SU-DHL-6 (cell line): Measurements from ENCODE around the gene SRRM3.

Experiments used
- H2AFZ ChIP-seq: fragments of 200-600 bp; sonication (generic); 2 replicates; pipeline ENCODE4 v1.6.1; 2014; ENCODE audit warnings: low read depth, mild to moderate bottlenecking, moderate library complexity, mixed read lengths, antibody characterized with exemption, low read length; ENCODE audit not compliant: severe bottlenecking
- H3F3A ChIP-seq: fragments of 200-600 bp; shearing (Covaris generic); 2 replicates; pipeline ENCODE4 v1.6.0; 2016; ENCODE audit warnings: antibody characterized with exemption, mild to moderate bottlenecking; ENCODE audit not compliant: insufficient read depth
- H3K27ac ChIP-seq: fragments of 200-600 bp; sonication (generic); 2 replicates; pipeline ENCODE4 v1.5.1; 2016; ENCODE audit warnings: low read depth, mild to moderate bottlenecking, low read length, moderate library complexity, mixed read lengths
- H3K27me3 ChIP-seq: fragments of 200-600 bp; sonication (generic), shearing (Covaris generic); 2 replicates; pipeline ENCODE4 v1.6.0; 2014; ENCODE audit warnings: mild to moderate bottlenecking, low read length
- H3K36me3 ChIP-seq: fragments of 200-600 bp; sonication (generic); 2 replicates; pipeline ENCODE4 v1.6.1; 2014; ENCODE audit warnings: mild to moderate bottlenecking, low read length, mixed read lengths
- H3K4me2 ChIP-seq: fragments of 300-600, 200-600 bp; shearing (Covaris generic), sonication (generic); 2 replicates; pipeline ENCODE4 v1.6.0; 2014; ENCODE audit warnings: low read length, low read depth, mild to moderate bottlenecking; ENCODE audit not compliant: poor library complexity, severe bottlenecking
- H3K4me3 ChIP-seq: fragments of 200-600 bp; sonication (generic); 2 replicates; pipeline ENCODE4 v1.5.1; 2014; ENCODE audit warnings: antibody characterized with exemption, low read length, mild to moderate bottlenecking, mixed read lengths; ENCODE audit not compliant: insufficient read depth, poor library complexity, severe bottlenecking
- H3K79me2 ChIP-seq: fragments of 200-600 bp; sonication (generic); 2 replicates; pipeline ENCODE4 v1.6.1; 2014; ENCODE audit warnings: mild to moderate bottlenecking, low read length, moderate library complexity; ENCODE audit not compliant: insufficient read depth
- H3K9ac ChIP-seq: fragments of 200-600 bp; sonication (generic); 2 replicates; pipeline ENCODE4 v1.7.0; 2014; ENCODE audit warnings: mild to moderate bottlenecking, low read length
- H3K9me2 ChIP-seq: fragments of 200-600 bp; sonication (generic); replicated peaks from 2 replicates; pipeline ENCODE4 v1.6.1; 2014; ENCODE audit warnings: low read length; ENCODE audit not compliant: insufficient read depth
- H3K9me3 ChIP-seq: fragments of 200-600 bp; sonication (generic); 2 replicates; pipeline ENCODE4 v1.6.1; 2014; ENCODE audit warnings: low read length, mixed read lengths; ENCODE audit not compliant: insufficient read depth
- H4K20me1 ChIP-seq: fragments of 200-600 bp; sonication (generic); 2 replicates; pipeline ENCODE4 v1.6.1; 2014; ENCODE audit warnings: low read depth, mild to moderate bottlenecking, antibody characterized with exemption, low read length, moderate library complexity, mixed read lengths
- EZH2phosphoT487 ChIP-seq: fragments of 200-600 bp; sonication (generic), shearing (Covaris generic); conservative IDR thresholded peaks from 2 replicates; pipeline ENCODE4 v1.6.1; 2018; ENCODE audit warnings: mild to moderate bottlenecking, antibody characterized with exemption, low read length, moderate library complexity, mixed read lengths
- TF ChIP-seq, protein P1 (sequence below): fragments of 200-600 bp; sonication (generic); IDR thresholded peaks from one replicate; pipeline ENCODE4 v1.5.1; 2017; ENCODE audit warnings: antibody characterized with exemption, mild to moderate bottlenecking, low read length, moderate library complexity; ENCODE audit not compliant: insufficient read depth, poor library complexity, severe bottlenecking

The SRRM3 gene

DNA sequence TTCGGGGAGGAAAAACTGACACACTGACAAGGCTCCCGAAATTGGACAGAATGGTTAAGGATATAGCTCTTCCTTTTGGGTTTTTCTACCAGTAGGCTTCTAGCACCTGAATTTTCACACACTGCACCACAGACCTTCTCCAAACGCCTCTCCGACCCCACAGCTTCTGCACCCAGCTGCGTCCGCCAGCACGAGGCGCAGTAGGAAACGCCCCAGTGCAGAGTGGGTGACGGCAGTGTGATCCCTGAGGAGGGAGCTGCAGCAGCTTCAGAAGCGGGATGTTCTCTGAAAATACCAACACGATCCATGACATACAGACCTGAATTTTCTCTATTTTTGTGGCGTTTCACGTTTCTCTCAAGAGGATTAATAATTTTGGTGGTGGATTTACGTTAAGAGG, 126.7 kb downstream of the SRRM3 start:
- no peak overlapping the region for H3K4me2 ChIP-seq
- TF ChIP-seq, protein P1, sequence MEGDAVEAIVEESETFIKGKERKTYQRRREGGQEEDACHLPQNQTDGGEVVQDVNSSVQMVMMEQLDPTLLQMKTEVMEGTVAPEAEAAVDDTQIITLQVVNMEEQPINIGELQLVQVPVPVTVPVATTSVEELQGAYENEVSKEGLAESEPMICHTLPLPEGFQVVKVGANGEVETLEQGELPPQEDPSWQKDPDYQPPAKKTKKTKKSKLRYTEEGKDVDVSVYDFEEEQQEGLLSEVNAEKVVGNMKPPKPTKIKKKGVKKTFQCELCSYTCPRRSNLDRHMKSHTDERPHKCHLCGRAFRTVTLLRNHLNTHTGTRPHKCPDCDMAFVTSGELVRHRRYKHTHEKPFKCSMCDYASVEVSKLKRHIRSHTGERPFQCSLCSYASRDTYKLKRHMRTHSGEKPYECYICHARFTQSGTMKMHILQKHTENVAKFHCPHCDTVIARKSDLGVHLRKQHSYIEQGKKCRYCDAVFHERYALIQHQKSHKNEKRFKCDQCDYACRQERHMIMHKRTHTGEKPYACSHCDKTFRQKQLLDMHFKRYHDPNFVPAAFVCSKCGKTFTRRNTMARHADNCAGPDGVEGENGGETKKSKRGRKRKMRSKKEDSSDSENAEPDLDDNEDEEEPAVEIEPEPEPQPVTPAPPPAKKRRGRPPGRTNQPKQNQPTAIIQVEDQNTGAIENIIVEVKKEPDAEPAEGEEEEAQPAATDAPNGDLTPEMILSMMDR, result no peak
- TF ChIP-seq EZH2phosphoT487, result no peak
- H3K27ac ChIP-seq, result no peak overlapping the region
- no peak overlapping the region for H3K9ac ChIP-seq
- H3F3A ChIP-seq, result no peaks in the 10 kb centered on the region; the same call in 1 of the 2 replicates
- H3K27me3 ChIP-seq, result no peaks in the 10 kb centered on the region
- no peak overlapping the region for H2AFZ ChIP-seq
- H3K36me3 ChIP-seq, result peaks cover 33% of the 10 kb centered on the region
- H4K20me1 ChIP-seq, result peaks cover 48% of the 10 kb centered on the region
- no peaks in the 10 kb centered on the region for H3K9me3 ChIP-seq
- no peaks in the 10 kb centered on the region for H3K9me2 ChIP-seq
- no peak overlapping the region for H3K4me3 ChIP-seq
- H3K79me2 ChIP-seq, result peaks cover 78% of the 10 kb centered on the region

DNA sequence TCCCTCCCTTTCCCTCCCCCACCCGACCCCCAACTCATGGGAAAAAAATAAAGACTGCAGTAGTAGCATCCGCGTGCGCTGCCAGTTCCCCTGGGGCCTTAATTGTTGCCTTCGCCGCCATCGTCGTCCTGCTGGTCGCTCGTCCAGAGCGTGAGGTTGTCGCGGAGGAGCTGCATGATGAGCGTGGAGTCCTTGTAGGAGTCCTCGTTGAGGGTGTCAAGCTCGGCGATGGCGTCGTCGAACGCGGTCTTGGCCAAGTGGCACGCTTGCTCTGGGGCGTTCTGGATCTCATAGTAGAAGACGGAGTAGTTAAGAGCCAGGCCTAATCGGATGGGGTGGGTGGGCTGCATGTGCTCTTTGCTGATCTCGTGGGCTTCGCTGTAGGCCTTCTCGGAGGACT, 127.8 kb downstream of the SRRM3 start:
- Histone ChIP-seq H3K4me3 (no peak overlapping the region), H4K20me1 (peaks cover 59% of the 10 kb centered on the region), H3K9me3 (no peaks in the 10 kb centered on the region), H3K27me3 (no peaks in the 10 kb centered on the region), H3K9ac (no peak overlapping the region), H3K4me2 (no peak overlapping the region), H2AFZ (no peak overlapping the region), H3K36me3 (peaks cover 33% of the 10 kb centered on the region), H3K79me2 (peaks cover 89% of the 10 kb centered on the region), H3F3A (no peaks in the 10 kb centered on the region; the same call in 1 of the 2 replicates), H3K9me2 (no peaks in the 10 kb centered on the region), H3K27ac (no peak overlapping the region)
- TF ChIP-seq EZH2phosphoT487, result no peak
- TF ChIP-seq, protein P1, result no peak

DNA sequence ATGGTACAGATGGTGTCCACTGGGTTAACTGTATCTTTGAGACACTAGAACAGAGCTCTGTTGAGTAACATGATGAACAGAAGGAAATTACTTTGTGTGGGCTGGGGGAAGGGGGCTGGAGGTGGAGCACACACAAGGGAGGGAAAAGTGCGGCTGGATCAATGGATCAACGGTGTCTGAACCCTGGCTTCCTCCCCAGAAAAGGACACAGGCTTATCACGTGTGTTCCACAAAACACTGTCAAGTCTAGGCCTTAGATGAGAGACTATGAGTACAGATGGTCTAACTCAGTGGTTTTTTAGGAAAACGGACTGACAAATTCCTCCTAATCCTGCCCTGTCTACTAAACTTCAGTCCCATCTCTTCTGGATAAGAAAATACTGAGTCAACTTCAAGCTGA, 128.6 kb downstream of the SRRM3 start:
- Histone ChIP-seq H3K9ac (no peak overlapping the region), H3K4me3 (no peak overlapping the region), H3K27ac (no peak overlapping the region), H3K36me3 (peaks cover 33% of the 10 kb centered on the region), H3K4me2 (no peak overlapping the region), H4K20me1 (peaks cover 62% of the 10 kb centered on the region), H2AFZ (no peak overlapping the region), H3F3A (no peaks in the 10 kb centered on the region; the same call in 1 of the 2 replicates), H3K79me2 (peaks cover 88% of the 10 kb centered on the region), H3K9me2 (no peaks in the 10 kb centered on the region), H3K9me3 (no peaks in the 10 kb centered on the region), H3K27me3 (no peaks in the 10 kb centered on the region)
- TF ChIP-seq EZH2phosphoT487, result no peak
- TF ChIP-seq, protein P1, result no peak

DNA sequence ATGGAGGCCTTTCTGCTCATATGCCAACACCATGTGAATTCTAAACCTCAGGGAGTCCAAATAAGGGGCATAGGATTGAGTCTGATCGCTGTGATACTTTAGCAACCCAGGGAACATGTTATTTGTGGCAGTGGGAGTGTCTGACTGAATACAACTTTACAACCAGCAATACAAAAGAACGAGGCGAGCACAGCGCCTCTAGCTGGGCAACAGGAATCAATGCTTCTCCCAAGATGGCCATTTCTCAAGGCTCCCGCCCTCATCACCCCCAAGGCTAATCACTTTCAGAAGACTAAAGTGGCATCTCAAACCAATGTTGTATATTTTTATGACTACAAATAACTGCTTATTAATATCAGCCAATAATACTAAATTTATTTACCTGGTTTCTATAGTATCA, 129.0 kb downstream of the SRRM3 start:
- no peak overlapping the region for H3K4me2 ChIP-seq
- peaks cover 88% of the 10 kb centered on the region for H3K79me2 ChIP-seq
- peaks cover 62% of the 10 kb centered on the region for H4K20me1 ChIP-seq
- H3F3A ChIP-seq, result no peaks in the 10 kb centered on the region; the same call in 1 of the 2 replicates
- no peak overlapping the region for H2AFZ ChIP-seq
- H3K9ac ChIP-seq, result no peak overlapping the region
- no peaks in the 10 kb centered on the region for H3K27me3 ChIP-seq
- H3K27ac ChIP-seq, result no peak overlapping the region
- peaks cover 31% of the 10 kb centered on the region for H3K36me3 ChIP-seq
- no peaks in the 10 kb centered on the region for H3K9me2 ChIP-seq
- TF ChIP-seq, protein P1, result no peak
- TF ChIP-seq EZH2phosphoT487, result no peak
- no peaks in the 10 kb centered on the region for H3K9me3 ChIP-seq
- no peak overlapping the region for H3K4me3 ChIP-seq
